Left lung (tissue), 10 donors: ENCODE results near the gene STMN1. TPM values are rescaled to one million over a fixed set of nuclear protein-coding genes. Genes with fewer than 3 reads are reported as not detected.

Experiments
- ATAC-seq: fragments of 200-7000 bp; cut with Tn5 transposase; one replicate; pipeline ENCODE4 v1.9.1; 2020; ENCODE audit warnings: moderate library complexity
- DNase-seq, 4 donors: peaks; one replicate each; pipeline ENCODE4 v3.0.0-alpha.2; 2013 to 2020
- H3K27ac ChIP-seq, 2 donors: fragments of 200-600 bp; sonication (generic) in 1 of 2; one replicate each; pipeline versions ENCODE4 v1.5.0 to v1.8.0; 2020 to 2021
- H3K27me3 ChIP-seq, 2 donors: fragments of 200-600 bp; sonication (generic) in 1 of 2; one replicate each; pipeline versions ENCODE4 v1.5.0 to v1.8.0; 2020 to 2021
- H3K36me3 ChIP-seq, 2 donors: fragments of 200-600 bp; sonication (generic) in 1 of 2; one replicate each; pipeline versions ENCODE4 v1.5.0 to v1.8.0; 2020 to 2021
- H3K4me1 ChIP-seq, 2 donors: fragments of 200-600 bp; one replicate each; pipeline ENCODE4 v1.8.0; 2021
- H3K4me3 ChIP-seq, 2 donors: fragments of 200-600 bp; sonication (generic) in 1 of 2; one replicate each; pipeline versions ENCODE4 v1.5.0 to v1.8.0; 2020 to 2021; ENCODE audit warnings: mild to moderate bottlenecking in 1 of 2
- H3K9me3 ChIP-seq, 2 donors: fragments of 200-600 bp; sonication (generic) in 1 of 2; one replicate each; pipeline versions ENCODE4 v1.5.0 to v1.8.0; 2020 to 2021
- CTCF ChIP-seq, 2 donors: fragments of 200-600 bp; sonication (generic) in 1 of 2; IDR thresholded peaks; one replicate each; pipeline versions ENCODE4 v1.5.0 to v1.8.0; 2021; ENCODE audit warnings: antibody characterized with exemption in 2 of 2
- intact Hi-C, 2 donors: fragments of 100-400 bp; cut with DNase I; formaldehyde crosslinking; loops; one replicate each; pipeline versions ENCODE4 v1.11.2 to v1.14.2; 2022
- polyA plus RNA-seq, 6 donors: library from polyadenylated mRNA; unstranded; fragments of 120-200 nt; gene quantifications; one replicate each; pipeline ENCODE4 v1.2.1, GENCODE V29; 2013; ENCODE audit not compliant: insufficient read length in 6 of 6
- total RNA-seq, 2 donors: library from RNA; stranded (reverse); fragmentation: NEBNext Ultra II Directional; extraction: Animal tissue kit (Norgen Biotek cat#: 25700); gene quantifications; one replicate each; pipeline ENCODE4 v1.2.1, GENCODE V29; 2021
- donor health status: DM: no; HTN: yes; CAD: no.
- donor health status: DM: no; HTN: no; CAD: no.

The STMN1 gene
- total and polyA plus RNA-seq, 8 donors = 50.7 to 1,392 (median 917) TPM

- Histone ChIP-seq H3K27me3 (no peaks in the 10 kb centered on the region), H3K36me3 (no peaks in the 10 kb centered on the region), H3K4me1 (peaks cover 21 to 58% of the 10 kb centered on the region in 2 donors), H3K27ac (peak within 1 kb of the TSS; percentile 79 to 83), H3K4me3 (peak within 1 kb of the TSS; percentile 45 to 61), H3K9me3 (no peaks in the 10 kb centered on the region)
- no peak for TF ChIP-seq CTCF (IDR thresholded peaks at IDR 0.05)
- DNase-seq (peak; percentile 70 to 94 (median 86)), ATAC-seq (peak; percentile 87)
- intact Hi-C loops = no loop called here
These were observed 30.9 kb downstream of the STMN1 start, which contains the start of gene PAQR7 for GRCh38 chr1:25875154-25875855. Gene PAQR7, minus strand, starts transcription at chr1:25875708. Its CDS starts 11,869 bp downstream, at chr1:25863839.

GRCh38 chr1:25874635-25875153, 31.5 kb downstream of the STMN1 start:
- no peaks in the 10 kb centered on the region for H3K9me3 ChIP-seq
- peak overlapping the region; percentile 45 to 61 for H3K4me3 ChIP-seq
- H3K4me1 ChIP-seq = peaks cover 21 to 59% of the 10 kb centered on the region in 2 donors
- H3K27me3 ChIP-seq = no peaks in the 10 kb centered on the region
- no peaks in the 10 kb centered on the region for H3K36me3 ChIP-seq
- intact Hi-C loops = no loop called here
- H3K27ac ChIP-seq = peak overlapping the region; percentile 79 to 83
- TF ChIP-seq CTCF (IDR thresholded peaks at IDR 0.05) = no peak
- no peak for ATAC-seq
- DNase-seq = peak in 1 of 4 donors; percentile 50

GRCh38 chr1:25874209-25874608, 32.0 kb downstream of the STMN1 start:
- peaks cover 0 to 1% of the 10 kb centered on the region in 2 donors for H3K36me3 ChIP-seq
- ATAC-seq (no peak), DNase-seq (no peak)
- H3K27ac ChIP-seq = no peak overlapping the region
- H3K4me3 ChIP-seq = peak overlapping the region; percentile 45 to 61
- H3K27me3 ChIP-seq = no peaks in the 10 kb centered on the region
- no peak for TF ChIP-seq CTCF (IDR thresholded peaks at IDR 0.05)
- peaks cover 21 to 59% of the 10 kb centered on the region in 2 donors for H3K4me1 ChIP-seq
- no peaks in the 10 kb centered on the region for H3K9me3 ChIP-seq
- intact Hi-C loops = no loop called here

- Histone ChIP-seq H3K27me3 (no peaks in the 10 kb centered on the region), H3K4me3 (no peak overlapping the region), H3K4me1 (peaks cover 21 to 59% of the 10 kb centered on the region in 2 donors), H3K36me3 (peaks cover 0 to 7% of the 10 kb centered on the region in 2 donors), H3K27ac (no peak overlapping the region), H3K9me3 (no peaks in the 10 kb centered on the region)
- intact Hi-C loops = no loop called here
- no peak for TF ChIP-seq CTCF (IDR thresholded peaks at IDR 0.05)
- DNase-seq (peak in 2 of 4 donors; percentile 20 to 37), ATAC-seq (no peak)
These were observed 33.1 kb downstream of the STMN1 start for GRCh38 chr1:25873120-25873519.

- TF ChIP-seq CTCF (IDR thresholded peaks at IDR 0.05) = no peak
- no peaks in the 10 kb centered on the region for H3K9me3 ChIP-seq
- no peak overlapping the region for H3K4me3 ChIP-seq
- H3K27me3 ChIP-seq = no peaks in the 10 kb centered on the region
- H3K4me1 ChIP-seq = peaks cover 21 to 59% of the 10 kb centered on the region in 2 donors
- intact Hi-C loops = no loop called here
- H3K36me3 ChIP-seq = peaks cover 0 to 7% of the 10 kb centered on the region in 2 donors
- DNase-seq (no peak), ATAC-seq (no peak)
- H3K27ac ChIP-seq = no peak overlapping the region
These were observed 33.5 kb downstream of the STMN1 start for GRCh38 chr1:25872713-25873112.
